GM12878 (cell line): ENCODE measurements around the gene EPHB2. TPM values are rescaled to one million over a fixed set of nuclear protein-coding genes. Genes with fewer than 3 reads are reported as not detected.

Experiments
- ATAC-seq: fragments of 200-7000 bp; cut with Tn5 transposase; 3 replicates; pipeline ENCODE4 v1.9.1; 2020; ENCODE audit warnings: mild to moderate bottlenecking, moderate library complexity
- BruUV-seq: library from RNA; stranded (reverse); fragments of 400-500 nt; replicated peaks from 2 replicates; lab custom pipeline; 2021; lab: Mats Ljungman, UMichigan
- CTCF ChIA-PET: fragments of 300-600 bp; sonication (Branson Sonifier 250); formaldehyde crosslinking; extraction: SDS; loops from one replicate; lab custom pipeline; 2021; ENCODE audit warnings: inconsistent platforms; lab: Yijun Ruan, JAX
- POLR2A ChIA-PET: fragments of 350-600 bp; formaldehyde crosslinking; extraction: SDS; loops from one replicate; lab custom pipeline; 2021; ENCODE audit warnings: inconsistent platforms; lab: Charles Lee
- RAD21 ChIA-PET: fragments of 300-600 bp; sonication (Branson Sonifier 250); formaldehyde crosslinking; loops from one replicate; lab custom pipeline; 2023; ENCODE audit warnings: antibody characterized with exemption; ENCODE audit not compliant: unreplicated experiment; lab: Charles Lee
- SMC1A ChIA-PET: fragments of 300-600 bp; sonication (Branson Sonifier 250); formaldehyde crosslinking; loops from one replicate; lab custom pipeline; 2023; ENCODE audit not compliant: unreplicated experiment, uncharacterized antibody; lab: Charles Lee
- DNase-seq: peaks from one replicate; pipeline ENCODE4 v3.0.0-alpha.2; 2011; ENCODE audit warnings: low read depth, low spot score
- FAIRE-seq: peaks from 3 replicates; lab custom pipeline; 2011; peaks lifted over from hg19 to GRCh38; lab: Jason Lieb, UNC
- H2AFZ ChIP-seq: 2 replicates; pipeline ENCODE4 v1.6.0; 2011; ENCODE audit warnings: low read depth, low read length, control low read depth; ENCODE audit not compliant: control insufficient read depth
- H3K27ac ChIP-seq: 2 replicates; pipeline ENCODE4 v1.5.1; 2011; ENCODE audit warnings: control low read depth; ENCODE audit not compliant: control insufficient read depth, insufficient read depth
- H3K27me3 ChIP-seq, 2 experiments: replicated peaks in 1 of 2; 2 replicates each; pipeline versions ENCODE4 v1.6.0 to v1.6.1; 2011; ENCODE audit warnings: low read length in 1 of 2; ENCODE audit not compliant: control insufficient read depth in 2 of 2, insufficient read depth in 2 of 2
- H3K36me3 ChIP-seq, 2 experiments: 2 replicates each; pipeline ENCODE4 v1.5.1; 2011; ENCODE audit warnings: low read length in 1 of 2; ENCODE audit not compliant: control insufficient read depth in 2 of 2, insufficient read depth in 2 of 2
- H3K4me1 ChIP-seq: 2 replicates; pipeline ENCODE4 v1.6.1; 2011; ENCODE audit warnings: mild to moderate bottlenecking, low read length, moderate library complexity, mixed read lengths; ENCODE audit not compliant: control insufficient read depth, insufficient read depth
- H3K4me2 ChIP-seq: 2 replicates; pipeline ENCODE4 v1.6.0; 2011; ENCODE audit warnings: control low read depth; ENCODE audit not compliant: control insufficient read depth, insufficient read depth
- H3K4me3 ChIP-seq: fragments of 200-600 bp; sonication (generic); 2 replicates; pipeline ENCODE4 v1.5.1; 2016
- H3K79me2 ChIP-seq: 2 replicates; pipeline ENCODE4 v1.6.0; 2011; ENCODE audit warnings: low read length; ENCODE audit not compliant: control insufficient read depth, insufficient read depth
- H3K9ac ChIP-seq: 2 replicates; pipeline ENCODE4 v1.8.0; 2011; ENCODE audit warnings: low read length, control low read depth, mixed read lengths; ENCODE audit not compliant: control insufficient read depth, insufficient read depth
- H3K9me3 ChIP-seq: replicated peaks from 3 replicates; pipeline ENCODE4 v1.5.1; 2011; ENCODE audit warnings: mild to moderate bottlenecking, low read length; ENCODE audit not compliant: control insufficient read depth, insufficient read depth
- H4K20me1 ChIP-seq: 2 replicates; pipeline ENCODE4 v1.6.0; 2011; ENCODE audit not compliant: control insufficient read depth, insufficient read depth
- BCL11A ChIP-seq: IDR thresholded peaks from 2 replicates; pipeline ENCODE4 v1.6.1; 2011; ENCODE audit warnings: low read depth, low read length
- CBX3 ChIP-seq: fragments of 200-600 bp; sonication (generic); IDR thresholded peaks from 2 replicates; pipeline ENCODE4 v1.6.1; 2016; ENCODE audit warnings: low read depth, borderline replicate concordance
- CBX5 ChIP-seq: sonication (generic); IDR thresholded peaks from 2 replicates; pipeline ENCODE4 v1.6.1; 2016; ENCODE audit warnings: low read depth, moderate library complexity, mild to moderate bottlenecking, inconsistent platforms
- CHD4 ChIP-seq: fragments of 200-600 bp; sonication (generic); IDR thresholded peaks from 2 replicates; pipeline ENCODE4 v1.6.1; 2016; ENCODE audit warnings: mild to moderate bottlenecking
- CTCF ChIP-seq, 3 experiments: IDR thresholded peaks in 2 of 3; conservative IDR thresholded peaks in 1 of 3; 2 replicates each; pipeline ENCODE4 v1.5.1; 2011; ENCODE audit warnings: low read depth in 3 of 3, low read length in 3 of 3, mild to moderate bottlenecking in 3 of 3, control low read depth in 2 of 3, moderate library complexity in 2 of 3, inconsistent platforms in 1 of 3, mixed read lengths in 1 of 3; ENCODE audit not compliant: control insufficient read depth in 2 of 3, insufficient read depth in 1 of 3; ENCODE audit errors: extremely low read depth in 1 of 3
- JUNB ChIP-seq: IDR thresholded peaks from 2 replicates; pipeline ENCODE4 v1.6.1; 2016; ENCODE audit warnings: antibody characterized with exemption, mild to moderate bottlenecking
- MAX ChIP-seq: IDR thresholded peaks from 2 replicates; pipeline ENCODE4 v1.6.1; 2012; ENCODE audit warnings: low read depth, low read length, improper control_type of control experiment
- ZBTB11 ChIP-seq: fragments of 450-650 bp; formaldehyde crosslinking; IDR thresholded peaks from 2 replicates; pipeline ENCODE4 v1.5.0; 2022; ENCODE audit warnings: mild to moderate bottlenecking, missing genetic modification characterization
- ZNF207 ChIP-seq: fragments of 450-650 bp; IDR thresholded peaks from 2 replicates; pipeline ENCODE4 v1.6.1; 2014; ENCODE audit warnings: antibody characterized with exemption, mild to moderate bottlenecking, borderline replicate concordance
- ZNF217 ChIP-seq: fragments of 450-650 bp; IDR thresholded peaks from 2 replicates; pipeline ENCODE4 v1.6.1; 2017; ENCODE audit warnings: antibody characterized with exemption, mild to moderate bottlenecking
- ZNF274 ChIP-seq: IDR thresholded peaks from one replicate; pipeline ENCODE4 v1.8.0; 2011; ENCODE audit not compliant: insufficient read length, insufficient read depth
- WGBS: methylation state at CpG from one replicate; pipeline ENCODE4 v1.1.6; 2016; ENCODE audit warnings: low lambda C conversion rate; ENCODE audit not compliant: insufficient replicate concordance, insufficient coverage; ENCODE audit errors: missing lambda C conversion rate; 5-methylcytosine and 5-hydroxymethylcytosine counted together
- in situ Hi-C: fragments of 300-500 bp; cut with MboI; formaldehyde crosslinking; loops from 9 replicates; pipeline ENCODE4 v1.14.3; 2018; ENCODE audit warnings: mixed read lengths
- intact Hi-C: fragments of 100-400 bp; cut with micrococcal nuclease; formaldehyde crosslinking; loops from one replicate; pipeline ENCODE4 v1.14.2; 2022; ENCODE audit not compliant: unreplicated experiment
- polyA plus RNA-seq, 11 experiments: library from polyadenylated mRNA; depleted of rRNA in 4 of 11; unstranded in 6 of 11; stranded (reverse) in 5 of 11; fragments of >200 nt; fragmentation: Nextera tagmentation in 4 of 11; fragmentation: Illumina TruSeq in 1 of 11; extraction: Ambion mirVana in 4 of 11; extraction: Trizol in 1 of 11; gene quantifications; 1 replicate in 1 of 11; 2 replicates in 10 of 11; pipeline versions ENCODE4 v1.2.1 to v1.2.3, GENCODE V29; 2011 to 2016; ENCODE audit warnings: inconsistent platforms in 2 of 11, missing spikeins in 2 of 11, low read depth in 1 of 11
- total RNA-seq, 4 experiments: library from RNA; depleted of rRNA in 3 of 4; stranded (reverse); fragments of >200 nt in 3 of 4; fragmentation: Illumina TruSeq in 1 of 4; extraction: Trizol in 1 of 4; gene quantifications; 2 replicates each; pipeline versions ENCODE4 v1.2.1 to v1.2.3, GENCODE V29; 2013 to 2021

The EPHB2 gene
- total and polyA plus RNA-seq, 10 of the 15 experiments (the other 5 are each of a cell fraction or from before 2014, with no cell fraction given): 0.13 to 3.3 (median 0.92) TPM

- Histone ChIP-seq H2AFZ (no peak overlapping the region), H3K9me3 (no peaks in the 10 kb centered on the region), H3K27me3 (no peaks in the 10 kb centered on the region), H3K27ac (no peak overlapping the region), H3K36me3 (no peaks in the 10 kb centered on the region), H3K4me1 (peaks cover 5% of the 10 kb centered on the region), H3K4me2 (no peak overlapping the region), H3K9ac (no peak overlapping the region), H3K79me2 (no peaks in the 10 kb centered on the region), H3K4me3 (no peak overlapping the region), H4K20me1 (no peaks in the 10 kb centered on the region)
- in situ Hi-C loops: no loop called here
- no peak for FAIRE-seq
- TF ChIP-seq CBX5 (no peak), CHD4 (no peak)
- RAD21 ChIA-PET: no interaction called here
- no peak for DNase-seq
- POLR2A ChIA-PET: no interaction called here
- intact Hi-C loops: no loop called here
- BruUV-seq: no TSS peak
- WGBS: 27% methylated on average over 12 of the region's 12 CpGs
- SMC1A ChIA-PET: no interaction called here
- CTCF ChIA-PET: no interaction called here
- ATAC-seq: no peak
Observed at GRCh38 chr1:22815421-22816066, 104.9 kb downstream of the EPHB2 start.

GRCh38 chr1:22816067-22816775, 105.6 kb downstream of the EPHB2 start:
- DNase-seq (no peak), FAIRE-seq (no peak), ATAC-seq (no peak)
- RAD21 ChIA-PET: no interaction called here
- Histone ChIP-seq H2AFZ (no peak overlapping the region), H3K27ac (no peak overlapping the region), H3K36me3 (no peaks in the 10 kb centered on the region), H4K20me1 (no peaks in the 10 kb centered on the region), H3K4me2 (no peak overlapping the region), H3K9ac (no peak overlapping the region), H3K9me3 (no peaks in the 10 kb centered on the region), H3K79me2 (no peaks in the 10 kb centered on the region), H3K4me1 (no peaks in the 10 kb centered on the region), H3K4me3 (no peak overlapping the region), H3K27me3 (no peaks in the 10 kb centered on the region)
- POLR2A ChIA-PET: no interaction called here
- 51% methylated on average over 9 of the region's 9 CpGs for WGBS
- SMC1A ChIA-PET: no interaction called here
- BruUV-seq: no TSS peak
- CTCF ChIA-PET: interaction anchor here (1.3 kb wide), 1 partner anchor 113 kb away, joined by 4 read pairs; no protein-coding TSS in a partner anchor
- in situ Hi-C loops: no loop called here
- intact Hi-C loops: no loop called here
- TF ChIP-seq ZBTB11 (CRISPR knock-in tag) (no peak), BCL11A (no peak), ZNF207 (no peak), CTCF (IDR thresholded peaks at IDR 0.05 in 2 of 3, conservative IDR thresholded peaks at IDR 0.05 in 1 of 3; ENCODE audit: control insufficient read depth in 2 of 3, extremely low read depth in 1 of 3, insufficient read depth in 1 of 3, low read depth in 3 of 3, low read length in 3 of 3) (no peak), MAX (no peak), ZNF274 (no peak), JUNB (no peak), ZNF217 (no peak), CBX3 (no peak)
